ENCODE measurements around the gene VWF. TPM values are rescaled to one million over a fixed set of nuclear protein-coding genes. Genes with fewer than 3 reads are reported as not detected.

The VWF gene
- total RNA-seq, 2 experiments from 2014 or later = not detected

- no peak overlapping the region for H3K27ac Mint-ChIP-seq
- H3K4me1 Mint-ChIP-seq = no peaks in the 10 kb centered on the region
- POLR2A ChIA-PET = no interaction called here
- no peaks in the 10 kb centered on the region for H3K36me3 Mint-ChIP-seq (ENCODE audit: low read depth)
- CTCF ChIA-PET = interaction anchor here (1.1 to 1.6 kb wide), 2 partner anchors 15 to 64 kb away, joined by 3 to 5 read pairs; no protein-coding TSS in a partner anchor
- H3K27me3 Mint-ChIP-seq = peaks cover 27% of the 10 kb centered on the region
- H3K4me3 Mint-ChIP-seq = no peak overlapping the region
- no peak for DNase-seq
- no peaks in the 10 kb centered on the region for H3K9me3 Mint-ChIP-seq
Observed at GRCh38 chr12:6052206-6052939, 72.1 kb downstream of the VWF start.

- Mint-ChIP-seq H3K9me3 (no peaks in the 10 kb centered on the region), H3K4me3 (no peak overlapping the region), H3K36me3 (ENCODE audit: low read depth) (no peaks in the 10 kb centered on the region), H3K27ac (no peak overlapping the region), H3K27me3 (peaks cover 25% of the 10 kb centered on the region), H3K4me1 (no peaks in the 10 kb centered on the region)
- CTCF ChIA-PET = no interaction called here
- no peak for DNase-seq
- POLR2A ChIA-PET = no interaction called here
Observed at GRCh38 chr12:6049992-6050391, 74.5 kb downstream of the VWF start.

- no peak for DNase-seq
- ChIA-PET CTCF (no interaction called here), POLR2A (no interaction called here)
- Mint-ChIP-seq H3K27ac (no peak overlapping the region), H3K4me1 (no peaks in the 10 kb centered on the region), H3K4me3 (no peak overlapping the region), H3K36me3 (ENCODE audit: low read depth) (no peaks in the 10 kb centered on the region), H3K27me3 (peaks cover 22% of the 10 kb centered on the region), H3K9me3 (no peaks in the 10 kb centered on the region)
Observed at GRCh38 chr12:6049587-6049986, 74.9 kb downstream of the VWF start.

GRCh38 chr12:6047249-6048237 is 76.9 kb downstream of the VWF start:
- DNase-seq = no peak
- Mint-ChIP-seq H3K9me3 (no peaks in the 10 kb centered on the region), H3K27ac (no peak overlapping the region), H3K36me3 (ENCODE audit: low read depth) (no peaks in the 10 kb centered on the region), H3K4me3 (no peak overlapping the region), H3K27me3 (peaks cover 26% of the 10 kb centered on the region), H3K4me1 (no peaks in the 10 kb centered on the region)
- CTCF ChIA-PET = no interaction called here
- POLR2A ChIA-PET = no interaction called here

GRCh38 chr12:6046511-6047180 is 77.8 kb downstream of the VWF start:
- DNase-seq = no peak
- no peak overlapping the region for H3K4me3 Mint-ChIP-seq
- no peaks in the 10 kb centered on the region for H3K36me3 Mint-ChIP-seq (ENCODE audit: low read depth)
- peaks cover 26% of the 10 kb centered on the region for H3K27me3 Mint-ChIP-seq
- no peak overlapping the region for H3K27ac Mint-ChIP-seq
- no peaks in the 10 kb centered on the region for H3K4me1 Mint-ChIP-seq
- no peaks in the 10 kb centered on the region for H3K9me3 Mint-ChIP-seq
- CTCF ChIA-PET = no interaction called here
- POLR2A ChIA-PET = no interaction called here

GRCh38 chr12:6045438-6045837 is 79.0 kb downstream of the VWF start:
- peaks cover 26% of the 10 kb centered on the region for H3K27me3 Mint-ChIP-seq
- no peaks in the 10 kb centered on the region for H3K36me3 Mint-ChIP-seq (ENCODE audit: low read depth)
- CTCF ChIA-PET = no interaction called here
- no peak overlapping the region for H3K4me3 Mint-ChIP-seq
- H3K4me1 Mint-ChIP-seq = no peaks in the 10 kb centered on the region
- H3K9me3 Mint-ChIP-seq = no peaks in the 10 kb centered on the region
- H3K27ac Mint-ChIP-seq = no peak overlapping the region
- DNase-seq = no peak
- POLR2A ChIA-PET = no interaction called here

- Mint-ChIP-seq H3K27me3 (peaks cover 18% of the 10 kb centered on the region), H3K36me3 (ENCODE audit: low read depth) (no peaks in the 10 kb centered on the region), H3K27ac (no peak overlapping the region), H3K4me1 (no peaks in the 10 kb centered on the region), H3K9me3 (no peaks in the 10 kb centered on the region), H3K4me3 (no peak overlapping the region)
- CTCF ChIA-PET = no interaction called here
- POLR2A ChIA-PET = no interaction called here
- no peak for DNase-seq
Observed at GRCh38 chr12:6044082-6044481, 80.4 kb downstream of the VWF start.

GRCh38 chr12:6042446-6042845 is 82.0 kb downstream of the VWF start:
- H3K27ac Mint-ChIP-seq = no peak overlapping the region
- no peaks in the 10 kb centered on the region for H3K9me3 Mint-ChIP-seq
- DNase-seq = no peak
- no peaks in the 10 kb centered on the region for H3K36me3 Mint-ChIP-seq (ENCODE audit: low read depth)
- no peak overlapping the region for H3K4me3 Mint-ChIP-seq
- H3K4me1 Mint-ChIP-seq = no peaks in the 10 kb centered on the region
- ChIA-PET POLR2A (no interaction called here), CTCF (interaction anchor here (1.0 kb wide), 1 partner anchor 54 kb away, joined by 4 read pairs; no protein-coding TSS in a partner anchor)
- H3K27me3 Mint-ChIP-seq = peaks cover 14% of the 10 kb centered on the region

- Mint-ChIP-seq H3K27ac (no peak overlapping the region), H3K36me3 (ENCODE audit: low read depth) (no peaks in the 10 kb centered on the region), H3K9me3 (no peaks in the 10 kb centered on the region), H3K4me3 (no peak overlapping the region), H3K27me3 (peaks cover 9% of the 10 kb centered on the region), H3K4me1 (no peaks in the 10 kb centered on the region)
- ChIA-PET CTCF (interaction anchor here (9.0 kb wide), 1 partner anchor 52 kb away, joined by 129 read pairs; no protein-coding TSS in a partner anchor), POLR2A (no interaction called here)
- DNase-seq = no peak
Observed at GRCh38 chr12:6041891-6042290, 82.6 kb downstream of the VWF start.

GRCh38 chr12:6040815-6041214 is 83.7 kb downstream of the VWF start:
- POLR2A ChIA-PET = no interaction called here
- Mint-ChIP-seq H3K27me3 (peaks cover 6% of the 10 kb centered on the region), H3K36me3 (ENCODE audit: low read depth) (no peaks in the 10 kb centered on the region), H3K27ac (no peak overlapping the region), H3K4me1 (no peaks in the 10 kb centered on the region), H3K9me3 (no peaks in the 10 kb centered on the region), H3K4me3 (no peak overlapping the region)
- DNase-seq = no peak
- CTCF ChIA-PET = interaction anchor here (9.0 kb wide), 1 partner anchor 51 kb away, joined by 129 read pairs; no protein-coding TSS in a partner anchor

- Mint-ChIP-seq H3K9me3 (no peaks in the 10 kb centered on the region), H3K4me3 (no peak overlapping the region), H3K4me1 (no peaks in the 10 kb centered on the region), H3K27me3 (peaks cover 4% of the 10 kb centered on the region), H3K36me3 (ENCODE audit: low read depth) (no peaks in the 10 kb centered on the region), H3K27ac (no peak overlapping the region)
- ChIA-PET CTCF (interaction anchor here (0.8 to 9.0 kb wide), 2 partner anchors 50 to 54 kb away, joined by 4 to 129 read pairs; no protein-coding TSS in a partner anchor), POLR2A (no interaction called here)
- peak; percentile 52 for DNase-seq
Observed at GRCh38 chr12:6039894-6040601, 84.4 kb downstream of the VWF start.

- ChIA-PET CTCF (interaction anchor here (0.9 to 9.0 kb wide), 9 partner anchors 11 to 264 kb away, joined by 3 to 129 read pairs (median 5); no protein-coding TSS in a partner anchor), POLR2A (no interaction called here)
- DNase-seq = peak; percentile 47
- H3K36me3 Mint-ChIP-seq (ENCODE audit: low read depth) = no peaks in the 10 kb centered on the region
- H3K9me3 Mint-ChIP-seq = no peaks in the 10 kb centered on the region
- H3K27me3 Mint-ChIP-seq = no peaks in the 10 kb centered on the region
- no peak overlapping the region for H3K4me3 Mint-ChIP-seq
- no peak overlapping the region for H3K27ac Mint-ChIP-seq
- H3K4me1 Mint-ChIP-seq = no peaks in the 10 kb centered on the region
Observed at GRCh38 chr12:6038160-6038559, 86.3 kb downstream of the VWF start.

Data from activated CD4-positive, alpha-beta memory T cell treated with anti-CD3 and anti-CD28 coated beads, Interleukin-2, amount 10 ng/mL, durations not matched to agents 7 days and 5 days (primary cell).